Activated naive CD4-positive, alpha-beta T cell treated with anti-CD3 and anti-CD28 coated beads, Interleukin-2, amount 50 U/mL, for 24 hours (primary cell): ENCODE measurements around the gene MAGOH.

ENCODE experiments used
- H3K27ac Mint-ChIP-seq: one replicate; pipeline ENCODE4 v1.8.0; 2021; ENCODE audit warnings: mild to moderate bottlenecking, mixed read lengths
- H3K27me3 Mint-ChIP-seq: one replicate; pipeline ENCODE4 v1.8.0; 2021; ENCODE audit warnings: mixed read lengths
- H3K36me3 Mint-ChIP-seq: one replicate; pipeline ENCODE4 v1.8.0; 2021; ENCODE audit warnings: mixed read lengths
- H3K4me1 Mint-ChIP-seq: one replicate; pipeline ENCODE4 v1.8.0; 2021; ENCODE audit warnings: mixed read lengths
- H3K4me3 Mint-ChIP-seq: one replicate; pipeline ENCODE4 v1.8.0; 2021; ENCODE audit warnings: mild to moderate bottlenecking, mixed read lengths
- H3K9me3 Mint-ChIP-seq: one replicate; pipeline ENCODE4 v1.8.0; 2021; ENCODE audit warnings: mixed read lengths

The MAGOH gene

DNA sequence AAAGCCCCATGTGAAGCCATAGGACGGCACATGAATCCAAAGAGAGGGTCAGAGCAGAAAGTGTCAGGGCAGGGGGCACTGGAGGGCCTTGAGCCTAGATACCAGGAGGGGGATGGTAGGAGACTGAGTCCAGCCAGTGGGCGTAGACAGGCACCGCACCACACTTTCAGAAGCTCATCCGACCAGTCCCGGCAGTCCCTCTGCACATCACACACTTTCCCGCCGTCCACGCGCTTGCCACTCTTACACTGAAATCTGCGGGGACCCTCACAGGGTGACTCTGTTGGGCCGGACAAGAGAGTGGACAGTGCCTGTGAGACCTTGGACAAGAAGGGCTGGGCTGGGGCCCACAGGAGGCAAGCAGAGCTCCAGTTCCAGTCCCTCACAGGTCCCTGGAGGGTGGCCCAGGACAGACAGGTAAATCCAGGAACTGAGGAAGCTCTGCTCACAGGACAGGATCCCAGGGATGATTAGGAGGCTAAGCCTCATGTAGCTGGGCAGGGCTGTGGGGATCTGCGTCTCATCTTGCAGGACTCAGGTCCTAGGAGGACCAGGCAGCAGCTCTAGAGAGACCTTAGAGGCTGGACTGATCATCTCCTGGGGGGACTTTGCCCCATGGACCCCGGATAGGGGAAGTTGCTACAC is 36.3 kb upstream of the MAGOH start:
- no peak overlapping the region for H3K4me3 Mint-ChIP-seq
- peaks cover 9% of the 10 kb centered on the region for H3K36me3 Mint-ChIP-seq
- H3K27me3 Mint-ChIP-seq = no peaks in the 10 kb centered on the region
- H3K4me1 Mint-ChIP-seq = peaks cover 5% of the 10 kb centered on the region
- H3K9me3 Mint-ChIP-seq = no peaks in the 10 kb centered on the region
- peak overlapping the region; percentile 55 for H3K27ac Mint-ChIP-seq

GRCh38 chr1:53274026-53274425 is 35.7 kb upstream of the MAGOH start:
- Mint-ChIP-seq H3K36me3 (peaks cover 9% of the 10 kb centered on the region), H3K9me3 (no peaks in the 10 kb centered on the region), H3K27me3 (no peaks in the 10 kb centered on the region), H3K4me3 (no peak overlapping the region), H3K27ac (no peak overlapping the region), H3K4me1 (peaks cover 5% of the 10 kb centered on the region)

GRCh38 chr1:53273526-53273925 is 35.2 kb upstream of the MAGOH start:
- Mint-ChIP-seq H3K27me3 (no peaks in the 10 kb centered on the region), H3K9me3 (no peaks in the 10 kb centered on the region), H3K4me3 (no peak overlapping the region), H3K27ac (no peak overlapping the region), H3K36me3 (peaks cover 9% of the 10 kb centered on the region), H3K4me1 (peaks cover 5% of the 10 kb centered on the region)

DNA sequence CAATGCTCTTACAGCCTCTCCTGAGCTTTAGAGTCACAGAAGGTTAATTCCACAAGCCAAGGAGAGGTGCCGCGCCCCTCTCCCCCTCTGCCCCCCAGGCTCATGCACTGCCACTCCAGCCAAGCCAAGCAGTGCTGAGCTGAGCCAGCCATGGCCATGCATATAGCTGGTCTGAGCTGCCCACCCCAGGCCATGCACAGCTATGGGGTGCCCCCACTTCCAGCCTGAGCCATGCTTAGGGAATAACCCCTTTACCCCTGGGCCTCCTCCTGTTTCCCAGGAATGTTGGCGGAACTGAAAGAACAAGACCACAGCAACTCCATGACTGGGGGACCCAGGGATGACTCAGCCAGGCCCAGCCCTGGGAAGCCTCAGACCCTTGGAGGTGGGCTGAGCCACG is 34.0 kb upstream of the MAGOH start:
- Mint-ChIP-seq H3K27ac (no peak overlapping the region), H3K27me3 (no peaks in the 10 kb centered on the region), H3K4me1 (no peaks in the 10 kb centered on the region), H3K36me3 (peaks cover 7% of the 10 kb centered on the region), H3K9me3 (no peaks in the 10 kb centered on the region), H3K4me3 (no peak overlapping the region)

GRCh38 chr1:53271446-53272090 is 33.2 kb upstream of the MAGOH start:
- Mint-ChIP-seq H3K36me3 (peaks cover 8% of the 10 kb centered on the region), H3K4me3 (no peak overlapping the region), H3K27me3 (no peaks in the 10 kb centered on the region), H3K27ac (no peak overlapping the region), H3K4me1 (no peaks in the 10 kb centered on the region), H3K9me3 (no peaks in the 10 kb centered on the region)

- Mint-ChIP-seq H3K9me3 (no peaks in the 10 kb centered on the region), H3K4me3 (no peak overlapping the region), H3K4me1 (no peaks in the 10 kb centered on the region), H3K27me3 (no peaks in the 10 kb centered on the region), H3K27ac (peak overlapping the region; percentile 60), H3K36me3 (peaks cover 12% of the 10 kb centered on the region)
These were observed 32.6 kb upstream of the MAGOH start for GRCh38 chr1:53270873-53271272.

GRCh38 chr1:53270107-53270506 is 31.8 kb upstream of the MAGOH start:
- Mint-ChIP-seq H3K4me1 (no peaks in the 10 kb centered on the region), H3K9me3 (no peaks in the 10 kb centered on the region), H3K4me3 (no peak overlapping the region), H3K27ac (no peak overlapping the region), H3K27me3 (no peaks in the 10 kb centered on the region), H3K36me3 (peaks cover 17% of the 10 kb centered on the region)

GRCh38 chr1:53267761-53268160 is 29.4 kb upstream of the MAGOH start:
- no peak overlapping the region for H3K27ac Mint-ChIP-seq
- H3K4me1 Mint-ChIP-seq = no peaks in the 10 kb centered on the region
- no peak overlapping the region for H3K4me3 Mint-ChIP-seq
- peaks cover 24% of the 10 kb centered on the region for H3K36me3 Mint-ChIP-seq
- no peaks in the 10 kb centered on the region for H3K27me3 Mint-ChIP-seq
- H3K9me3 Mint-ChIP-seq = no peaks in the 10 kb centered on the region

DNA sequence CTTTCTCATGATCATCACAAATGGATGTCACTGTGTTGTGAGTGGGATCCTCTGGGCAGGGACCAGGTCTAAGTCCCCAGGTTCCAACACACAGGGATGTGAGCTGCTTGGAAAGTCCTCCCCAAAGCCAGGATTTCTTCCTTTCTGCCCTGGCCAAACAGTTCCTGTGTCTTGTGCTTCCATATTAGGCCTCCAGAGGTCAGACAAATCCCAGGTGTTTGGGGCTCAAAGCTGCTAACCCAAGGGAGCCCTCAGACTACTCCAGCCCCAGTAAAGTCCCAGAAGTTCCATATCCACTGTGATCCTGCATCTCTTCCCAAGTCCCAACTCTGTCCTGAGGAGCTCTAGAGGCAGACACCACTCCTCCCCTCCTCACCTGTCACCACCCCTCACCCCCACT is 27.7 kb upstream of the MAGOH start:
- H3K4me3 Mint-ChIP-seq = no peak overlapping the region
- no peak overlapping the region for H3K27ac Mint-ChIP-seq
- H3K9me3 Mint-ChIP-seq = no peaks in the 10 kb centered on the region
- H3K36me3 Mint-ChIP-seq = peaks cover 24% of the 10 kb centered on the region
- no peaks in the 10 kb centered on the region for H3K4me1 Mint-ChIP-seq
- H3K27me3 Mint-ChIP-seq = no peaks in the 10 kb centered on the region

- Mint-ChIP-seq H3K4me3 (no peak overlapping the region), H3K27me3 (no peaks in the 10 kb centered on the region), H3K4me1 (no peaks in the 10 kb centered on the region), H3K36me3 (peaks cover 25% of the 10 kb centered on the region), H3K27ac (no peak overlapping the region), H3K9me3 (no peaks in the 10 kb centered on the region)
These were observed 27.3 kb upstream of the MAGOH start for GRCh38 chr1:53265581-53265980.

- H3K4me1 Mint-ChIP-seq = no peaks in the 10 kb centered on the region
- no peaks in the 10 kb centered on the region for H3K27me3 Mint-ChIP-seq
- no peak overlapping the region for H3K4me3 Mint-ChIP-seq
- peaks cover 21% of the 10 kb centered on the region for H3K36me3 Mint-ChIP-seq
- H3K9me3 Mint-ChIP-seq = no peaks in the 10 kb centered on the region
- no peak overlapping the region for H3K27ac Mint-ChIP-seq
These were observed 25.7 kb upstream of the MAGOH start for GRCh38 chr1:53264048-53264447.

- Mint-ChIP-seq H3K4me1 (no peaks in the 10 kb centered on the region), H3K36me3 (peaks cover 20% of the 10 kb centered on the region), H3K4me3 (no peak overlapping the region)
These were observed 23.7 kb upstream of the MAGOH start for GRCh38 chr1:53262000-53262399.

GRCh38 chr1:53260631-53261247 is 22.4 kb upstream of the MAGOH start:
- Mint-ChIP-seq H3K36me3 (peaks cover 16% of the 10 kb centered on the region), H3K9me3 (no peaks in the 10 kb centered on the region), H3K4me3 (no peak overlapping the region), H3K27ac (no peak overlapping the region), H3K4me1 (no peaks in the 10 kb centered on the region), H3K27me3 (no peaks in the 10 kb centered on the region)

More at GRCh38 chr1:53262000-53262399, 23.7 kb upstream of the MAGOH start:
- Mint-ChIP-seq H3K9me3 (no peaks in the 10 kb centered on the region), H3K27me3 (no peaks in the 10 kb centered on the region), H3K27ac (no peak overlapping the region)

- Mint-ChIP-seq H3K27me3 (no peaks in the 10 kb centered on the region), H3K36me3 (peaks cover 9% of the 10 kb centered on the region), H3K4me3 (no peak overlapping the region), H3K4me1 (no peaks in the 10 kb centered on the region), H3K27ac (no peak overlapping the region), H3K9me3 (no peaks in the 10 kb centered on the region)
These were observed 21.6 kb upstream of the MAGOH start for GRCh38 chr1:53259932-53260331.

DNA sequence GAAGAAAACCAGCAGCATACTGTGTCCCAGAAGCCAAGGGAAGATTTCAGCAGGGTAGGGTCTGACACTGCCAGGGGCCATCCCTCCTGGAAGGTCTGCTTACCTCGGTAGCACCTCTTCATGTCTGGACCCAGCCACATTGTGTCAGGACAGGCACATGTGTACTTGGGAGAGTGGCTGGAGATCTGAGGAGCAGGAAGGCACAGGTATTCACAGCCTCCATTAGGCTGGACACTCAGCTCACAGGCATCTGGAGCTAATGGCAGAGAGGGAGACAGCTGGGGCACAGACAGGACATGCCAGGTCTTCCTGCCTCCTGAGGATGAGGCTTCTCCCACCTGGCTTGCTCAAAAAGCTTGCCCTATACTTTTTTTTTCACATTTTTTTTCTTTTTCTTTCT is 19.9 kb upstream of the MAGOH start:
- no peaks in the 10 kb centered on the region for H3K27me3 Mint-ChIP-seq
- H3K4me3 Mint-ChIP-seq = no peak overlapping the region
- no peaks in the 10 kb centered on the region for H3K9me3 Mint-ChIP-seq
- no peaks in the 10 kb centered on the region for H3K4me1 Mint-ChIP-seq
- no peak overlapping the region for H3K27ac Mint-ChIP-seq
- H3K36me3 Mint-ChIP-seq = peaks cover 4% of the 10 kb centered on the region

DNA sequence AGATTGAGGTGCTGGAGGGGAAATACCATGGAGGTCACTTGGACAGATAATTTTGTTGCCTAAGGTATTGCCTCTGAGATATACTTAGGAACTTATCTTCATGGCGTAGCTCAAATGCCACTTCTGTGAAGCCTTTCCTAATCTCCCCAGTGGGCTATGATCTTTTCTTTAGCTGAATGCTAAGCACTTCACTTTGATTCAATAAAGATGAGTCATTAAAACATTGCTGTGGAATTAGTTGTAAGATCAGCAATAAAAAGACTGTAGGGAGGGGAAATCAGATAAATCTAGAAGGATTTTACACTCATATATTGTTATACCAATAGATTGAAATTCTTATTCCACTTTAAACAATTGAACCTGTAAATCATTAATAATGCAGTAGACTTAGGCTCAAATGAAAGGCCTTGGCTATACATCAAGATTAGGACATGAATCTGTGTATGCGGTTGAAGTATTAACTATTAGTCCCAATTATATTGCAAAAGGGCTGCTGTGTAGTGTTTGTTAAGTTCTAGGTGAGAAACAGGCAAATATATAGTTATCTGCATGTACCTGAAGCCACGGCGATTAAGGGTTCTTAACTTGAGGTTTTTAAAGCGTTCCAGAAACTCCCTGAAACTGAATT is 19.2 kb upstream of the MAGOH start:
- Mint-ChIP-seq H3K4me1 (no peaks in the 10 kb centered on the region), H3K36me3 (peaks cover 6% of the 10 kb centered on the region), H3K27ac (no peak overlapping the region), H3K27me3 (no peaks in the 10 kb centered on the region), H3K9me3 (no peaks in the 10 kb centered on the region), H3K4me3 (no peak overlapping the region)
